ENCODE data around the gene RAB3GAP1.
"Not testable (repeated sequence)": the region's sequence is repeated elsewhere in the genome, so short reads cannot be mapped to it uniquely, and the experiment has no call there.

The RAB3GAP1 gene

GRCh38 chr2:135078417-135078816, 26.3 kb downstream of the RAB3GAP1 start (continued):
- no peak for TF ChIP-seq PATZ1 (CRISPR knock-in tag; IDR thresholded peaks at IDR 0.05; ENCODE audit: borderline replicate concordance)
- TF ChIP-seq ZNF8 (CRISPR knock-in tag; IDR thresholded peaks at IDR 0.05), result no peak

GRCh38 chr2:135086222-135086621, 34.1 kb downstream of the RAB3GAP1 start:
- no peak for TF ChIP-seq OSR1 (CRISPR knock-in tag; IDR thresholded peaks at IDR 0.05)
- no peak for TF ChIP-seq POU6F1 (CRISPR knock-in tag; IDR thresholded peaks at IDR 0.05; ENCODE audit: borderline replicate concordance, low read depth)
- TF ChIP-seq CREB5 (CRISPR knock-in tag; IDR thresholded peaks at IDR 0.05; ENCODE audit: low read depth), result no peak
- no peak for TF ChIP-seq ZFP30 (CRISPR knock-in tag; IDR thresholded peaks at IDR 0.05)
- no peak for TF ChIP-seq ZNF70 (CRISPR knock-in tag; IDR thresholded peaks at IDR 0.05)
- no peak for TF ChIP-seq ARNTL (CRISPR knock-in tag; IDR thresholded peaks at IDR 0.05; ENCODE audit: borderline replicate concordance, low read depth)
- no peak for ATAC-seq

GRCh38 chr2:135089597-135089996, 37.5 kb downstream of the RAB3GAP1 start:
- 0 out of 2 replicates have a peak, but pooled peaks have one; percentile 5 for TF ChIP-seq ZNF8 (CRISPR knock-in tag; IDR thresholded peaks at IDR 0.05)
- ATAC-seq, result not testable (repeated sequence)

GRCh38 chr2:135091681-135092080, 39.6 kb downstream of the RAB3GAP1 start:
- TF ChIP-seq CSDC2 (CRISPR knock-in tag; IDR thresholded peaks at IDR 0.05) (no peak), ZC3H10 (CRISPR knock-in tag; IDR thresholded peaks at IDR 0.05) (no peak), ZNF565 (CRISPR knock-in tag; conservative IDR thresholded peaks at IDR 0.05; ENCODE audit: low read depth) (no peak), TCF4 (CRISPR knock-in tag; IDR thresholded peaks at IDR 0.05; ENCODE audit: borderline replicate concordance) (no peak), SNAI2 (CRISPR knock-in tag; IDR thresholded peaks at IDR 0.05) (no peak), ISL1 (CRISPR knock-in tag; IDR thresholded peaks at IDR 0.05) (no peak), ZFP3 (CRISPR knock-in tag; IDR thresholded peaks at IDR 0.05) (no peak), TOX (CRISPR knock-in tag; IDR thresholded peaks at IDR 0.05; ENCODE audit: borderline replicate concordance) (no peak), POU6F1 (CRISPR knock-in tag; IDR thresholded peaks at IDR 0.05; ENCODE audit: borderline replicate concordance, low read depth) (no peak), PATZ1 (CRISPR knock-in tag; IDR thresholded peaks at IDR 0.05; ENCODE audit: borderline replicate concordance) (no peak), CSRNP3 (CRISPR knock-in tag; IDR thresholded peaks at IDR 0.05) (no peak), BACH2 (CRISPR knock-in tag; IDR thresholded peaks at IDR 0.05; ENCODE audit: borderline replicate concordance) (no peak), GLIS3 (CRISPR knock-in tag; IDR thresholded peaks at IDR 0.05) (no peak), ZNF8 (CRISPR knock-in tag; IDR thresholded peaks at IDR 0.05) (no peak)
- ATAC-seq, result no peak
